CD4-positive, alpha-beta T cell treated with Interleukin-1 beta for 1 hour (primary cell): ENCODE measurements around the gene RBL1.
A peak's percentile ranks its signal among the peaks of the same experiment; 100 is the strongest.

Source experiments
- DNase-seq, 2 donors: peaks; one replicate each; pipeline ENCODE4 v3.0.0-alpha.2; 2020 to 2022

Gene RBL1

GRCh38 chr20:36950414-36951197, 145.2 kb downstream of the RBL1 start:
- DNase-seq = peak; percentile 24 to 56
